T follicular helper cell (primary cell): ENCODE data around the gene GRAMD1A.
"Not testable (repeated sequence)": the region's sequence is repeated elsewhere in the genome, so short reads cannot be mapped to it uniquely, and the experiment has no call there.

Experiments used
- DNase-seq: peaks from one replicate; pipeline ENCODE4 v3.0.0-alpha.2; 2020; ENCODE audit warnings: low read depth

The GRAMD1A gene

GRCh38 chr19:35037716-35038622, 37.8 kb downstream of the GRAMD1A start:
- no peak for DNase-seq

GRCh38 chr19:35038623-35039512, 38.7 kb downstream of the GRAMD1A start:
- no peak for DNase-seq

GRCh38 chr19:35039881-35040825, 40.0 kb downstream of the GRAMD1A start:
- DNase-seq: no peak

GRCh38 chr19:35040826-35041547, 40.9 kb downstream of the GRAMD1A start:
- no peak for DNase-seq

- DNase-seq: no peak
Observed at GRCh38 chr19:35041548-35042055, 41.5 kb downstream of the GRAMD1A start, which contains the start of gene HPN. TSS of gene HPN (plus strand) at chr19:35041721. CDS start at chr19:35042507, 786 bp downstream.

- DNase-seq: no peak
Observed at GRCh38 chr19:35042056-35042730, 42.1 kb downstream of the GRAMD1A start.

GRCh38 chr19:35042954-35043604, 43.0 kb downstream of the GRAMD1A start:
- no peak for DNase-seq

GRCh38 chr19:35043906-35044305, 43.8 kb downstream of the GRAMD1A start:
- no peak for DNase-seq

GRCh38 chr19:35044317-35045117, 44.4 kb downstream of the GRAMD1A start:
- peak; percentile 41 for DNase-seq

GRCh38 chr19:35045667-35046300, 45.7 kb downstream of the GRAMD1A start:
- DNase-seq: no peak

- DNase-seq: no peak
Observed at GRCh38 chr19:35046461-35046860, 46.3 kb downstream of the GRAMD1A start.

GRCh38 chr19:35048911-35049411, 48.8 kb downstream of the GRAMD1A start:
- no peak for DNase-seq

- no peak for DNase-seq
Observed at GRCh38 chr19:35049456-35049855, 49.3 kb downstream of the GRAMD1A start.

GRCh38 chr19:35050662-35051061, 50.5 kb downstream of the GRAMD1A start:
- not testable (repeated sequence) for DNase-seq

- DNase-seq: not testable (repeated sequence)
Observed at GRCh38 chr19:35051268-35051667, 51.1 kb downstream of the GRAMD1A start.

GRCh38 chr19:35051796-35052195, 51.7 kb downstream of the GRAMD1A start:
- DNase-seq: no peak

- no peak for DNase-seq
Observed at GRCh38 chr19:35052599-35053190, 52.6 kb downstream of the GRAMD1A start.
